ENCODE measurements around the gene SCN1B.

- TF ChIP-seq CTCF (IDR thresholded peaks at IDR 0.05; ENCODE audit: borderline replicate concordance, extremely low read depth, low read length, poor library complexity, severe bottlenecking) (no peak), EZH2 (IDR thresholded peaks at IDR 0.05; ENCODE audit: borderline replicate concordance, low read depth, low read length, severe bottlenecking) (no peak)
Measured at GRCh38 chr19:35054626-35055025, 24.4 kb downstream of the SCN1B start.

All from DND-41 (cell line).